Activated naive CD8-positive, alpha-beta T cell treated with anti-CD3 and anti-CD28 coated beads for 36 hours (primary cell): Measurements from ENCODE around the gene FEN1. TPM values are rescaled to one million over a fixed set of nuclear protein-coding genes. Genes with fewer than 3 reads are reported as not detected.

ENCODE experiments used
- DNase-seq: peaks from one replicate; pipeline ENCODE4 v3.0.0; 2021
- H3K27ac Mint-ChIP-seq: one replicate; pipeline ENCODE4 v1.8.0; 2022; ENCODE audit warnings: mild to moderate bottlenecking, moderate library complexity, mixed read lengths
- H3K27me3 Mint-ChIP-seq: one replicate; pipeline ENCODE4 v1.8.0; 2022; ENCODE audit warnings: mild to moderate bottlenecking, mixed read lengths
- H3K36me3 Mint-ChIP-seq: one replicate; pipeline ENCODE4 v1.8.0; 2021; ENCODE audit warnings: mild to moderate bottlenecking, mixed read lengths
- H3K4me1 Mint-ChIP-seq: one replicate; pipeline ENCODE4 v1.8.0; 2021; ENCODE audit warnings: mixed read lengths
- H3K4me3 Mint-ChIP-seq: one replicate; pipeline ENCODE4 v1.8.0; 2022; ENCODE audit warnings: mild to moderate bottlenecking, moderate library complexity, mixed read lengths
- H3K9me3 Mint-ChIP-seq: one replicate; pipeline ENCODE4 v1.8.0; 2022; ENCODE audit warnings: mixed read lengths
- total RNA-seq, 2 experiments: library from RNA; stranded (reverse); gene quantifications; one replicate each; pipeline ENCODE4 v1.2.3, GENCODE V29; 2021

Gene FEN1
- total RNA-seq, 2 experiments from 2014 or later: 135 to 140 TPM

- Mint-ChIP-seq H3K36me3 (peaks cover 30% of the 10 kb centered on the region), H3K9me3 (peaks cover 1% of the 10 kb centered on the region), H3K4me3 (peak overlapping the region; percentile 93), H3K27ac (peak overlapping the region; percentile 43), H3K4me1 (peaks cover 9% of the 10 kb centered on the region), H3K27me3 (peaks cover 48% of the 10 kb centered on the region)
- DNase-seq: no peak
Measured at GRCh38 chr11:61814247-61814957, 21.7 kb downstream of the FEN1 start.

GRCh38 chr11:61814958-61815789, 22.5 kb downstream of the FEN1 start:
- H3K27ac Mint-ChIP-seq: peak overlapping the region; percentile 43
- peaks cover 29% of the 10 kb centered on the region for H3K36me3 Mint-ChIP-seq
- DNase-seq: peak; percentile 59
- peaks cover 1% of the 10 kb centered on the region for H3K9me3 Mint-ChIP-seq
- H3K4me1 Mint-ChIP-seq: peaks cover 9% of the 10 kb centered on the region
- peaks cover 48% of the 10 kb centered on the region for H3K27me3 Mint-ChIP-seq
- peak overlapping the region; percentile 93 for H3K4me3 Mint-ChIP-seq

GRCh38 chr11:61815790-61816735, 23.4 kb downstream of the FEN1 start:
- peak; percentile 78 for DNase-seq
- Mint-ChIP-seq H3K27ac (peak overlapping the region; percentile 76), H3K4me1 (peaks cover 9% of the 10 kb centered on the region), H3K4me3 (peak overlapping the region; percentile 93), H3K36me3 (peaks cover 25% of the 10 kb centered on the region), H3K9me3 (peaks cover 1% of the 10 kb centered on the region), H3K27me3 (peaks cover 49% of the 10 kb centered on the region)

DNA sequence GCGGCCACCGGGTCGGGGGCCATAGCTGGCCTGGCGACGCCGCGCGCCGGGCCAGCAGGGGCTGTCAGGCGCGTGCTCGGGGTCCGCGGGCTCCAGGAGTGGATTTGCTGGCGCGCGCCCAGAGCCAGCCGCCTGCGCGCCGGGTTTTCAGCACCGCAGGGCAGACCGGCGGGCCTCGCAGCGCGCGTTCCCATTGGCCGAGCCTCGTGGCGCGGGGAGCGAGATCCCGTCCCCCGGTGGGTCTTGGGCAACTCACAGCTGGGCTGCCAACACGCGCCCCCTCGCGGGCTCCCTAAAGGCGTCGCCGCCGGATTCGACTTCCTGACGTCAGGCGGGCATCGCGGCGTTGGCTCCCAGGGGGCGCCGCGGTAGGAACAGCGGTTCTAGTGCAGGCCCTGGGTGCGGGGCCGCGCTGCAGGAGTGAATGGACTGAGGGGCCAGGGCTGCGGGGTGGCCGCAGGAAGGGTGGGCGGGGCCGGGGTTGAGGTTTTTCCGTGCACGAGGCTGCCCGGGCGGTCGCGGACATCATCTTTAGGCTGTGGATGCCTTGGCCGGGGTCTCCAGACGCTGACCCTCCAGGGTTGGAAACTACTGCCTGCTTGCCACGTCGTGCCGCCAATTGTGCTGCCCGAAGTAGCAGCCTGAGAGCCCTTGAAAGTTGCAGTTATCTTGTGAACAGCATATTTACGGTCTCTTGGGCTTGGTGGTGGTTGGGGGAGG, 24.2 kb downstream of the FEN1 start, which contains the start of gene FADS1:
FADS1 (minus strand) TSS at position 268 of the 720 bp plus-strand sequence; CDS start at position 194, 74 bp downstream.
- Mint-ChIP-seq H3K36me3 (peaks cover 20% of the 10 kb centered on the region), H3K4me1 (peaks cover 9% of the 10 kb centered on the region), H3K27ac (peak within 1 kb of the TSS; percentile 76), H3K27me3 (peaks cover 52% of the 10 kb centered on the region), H3K4me3 (peak within 1 kb of the TSS; percentile 93), H3K9me3 (peaks cover 1% of the 10 kb centered on the region)
- peak; percentile 88 for DNase-seq

DNA sequence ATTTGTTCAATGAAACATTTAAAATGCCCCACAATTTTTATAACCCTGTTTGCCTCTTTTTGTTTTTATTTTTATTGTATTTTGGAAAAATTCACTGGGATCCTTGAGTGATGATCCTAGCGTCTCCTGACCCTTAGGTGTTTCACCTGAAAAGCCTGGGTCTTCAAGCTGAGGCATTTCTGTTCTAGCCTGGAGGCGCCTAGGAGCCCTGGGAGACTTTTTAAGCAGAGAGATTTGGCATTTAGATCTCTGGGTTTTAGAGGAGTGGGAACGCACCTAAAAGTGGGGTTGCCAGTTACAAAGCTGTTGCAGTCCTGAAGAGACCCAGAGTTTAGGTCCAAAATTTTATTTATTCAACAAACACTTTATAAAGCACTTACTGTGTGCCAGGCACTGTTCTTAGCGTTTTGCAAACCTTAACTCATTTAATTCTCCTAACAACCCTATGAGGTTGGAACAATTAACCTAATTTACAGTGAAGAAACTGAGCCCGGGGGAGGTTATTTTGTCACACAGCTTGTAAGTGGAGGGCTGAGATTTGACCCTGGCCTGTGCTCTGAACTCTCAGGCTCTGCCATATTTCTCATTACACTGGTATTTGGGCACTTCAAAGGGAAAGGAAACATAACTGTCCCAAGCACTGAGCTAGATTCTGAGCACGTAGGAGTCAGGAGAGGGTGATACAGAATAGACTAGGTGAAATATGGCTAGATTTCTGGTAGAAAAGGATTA, 24.9 kb downstream of the FEN1 start:
- Mint-ChIP-seq H3K27ac (no peak overlapping the region), H3K4me1 (peaks cover 9% of the 10 kb centered on the region), H3K27me3 (peaks cover 53% of the 10 kb centered on the region), H3K36me3 (peaks cover 15% of the 10 kb centered on the region), H3K4me3 (peak overlapping the region; percentile 76), H3K9me3 (peaks cover 1% of the 10 kb centered on the region)
- DNase-seq: no peak

DNA sequence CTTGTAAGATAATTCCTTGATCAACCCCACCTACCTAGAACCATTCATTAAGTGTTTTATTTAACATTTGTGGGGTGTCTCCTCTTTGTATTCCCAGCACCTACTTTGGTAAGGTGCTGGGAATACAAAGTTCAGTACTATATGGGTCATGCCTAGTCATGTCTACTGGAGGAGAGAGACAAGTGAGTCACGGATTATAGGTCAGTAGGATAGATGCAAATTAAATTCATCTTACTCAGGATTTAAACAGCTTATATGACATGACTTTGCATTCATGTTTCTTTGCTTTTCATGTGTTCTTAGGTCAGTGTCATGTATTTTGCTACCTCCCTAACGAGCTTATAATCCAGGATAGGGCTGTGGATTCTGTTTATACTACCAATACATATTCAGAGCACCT, 27.5 kb downstream of the FEN1 start:
- no peak overlapping the region for H3K27ac Mint-ChIP-seq
- H3K4me3 Mint-ChIP-seq: no peak overlapping the region
- DNase-seq: no peak
- H3K4me1 Mint-ChIP-seq: peaks cover 6% of the 10 kb centered on the region
- H3K36me3 Mint-ChIP-seq: no peaks in the 10 kb centered on the region
- H3K27me3 Mint-ChIP-seq: peaks cover 43% of the 10 kb centered on the region
- H3K9me3 Mint-ChIP-seq: no peaks in the 10 kb centered on the region

GRCh38 chr11:61826930-61827570, 34.3 kb downstream of the FEN1 start:
- Mint-ChIP-seq H3K27me3 (peaks cover 51% of the 10 kb centered on the region), H3K27ac (peak overlapping the region; percentile 55), H3K4me3 (peak overlapping the region; percentile 89), H3K36me3 (peaks cover 19% of the 10 kb centered on the region), H3K9me3 (no peaks in the 10 kb centered on the region), H3K4me1 (peaks cover 12% of the 10 kb centered on the region)
- DNase-seq: no peak

DNA sequence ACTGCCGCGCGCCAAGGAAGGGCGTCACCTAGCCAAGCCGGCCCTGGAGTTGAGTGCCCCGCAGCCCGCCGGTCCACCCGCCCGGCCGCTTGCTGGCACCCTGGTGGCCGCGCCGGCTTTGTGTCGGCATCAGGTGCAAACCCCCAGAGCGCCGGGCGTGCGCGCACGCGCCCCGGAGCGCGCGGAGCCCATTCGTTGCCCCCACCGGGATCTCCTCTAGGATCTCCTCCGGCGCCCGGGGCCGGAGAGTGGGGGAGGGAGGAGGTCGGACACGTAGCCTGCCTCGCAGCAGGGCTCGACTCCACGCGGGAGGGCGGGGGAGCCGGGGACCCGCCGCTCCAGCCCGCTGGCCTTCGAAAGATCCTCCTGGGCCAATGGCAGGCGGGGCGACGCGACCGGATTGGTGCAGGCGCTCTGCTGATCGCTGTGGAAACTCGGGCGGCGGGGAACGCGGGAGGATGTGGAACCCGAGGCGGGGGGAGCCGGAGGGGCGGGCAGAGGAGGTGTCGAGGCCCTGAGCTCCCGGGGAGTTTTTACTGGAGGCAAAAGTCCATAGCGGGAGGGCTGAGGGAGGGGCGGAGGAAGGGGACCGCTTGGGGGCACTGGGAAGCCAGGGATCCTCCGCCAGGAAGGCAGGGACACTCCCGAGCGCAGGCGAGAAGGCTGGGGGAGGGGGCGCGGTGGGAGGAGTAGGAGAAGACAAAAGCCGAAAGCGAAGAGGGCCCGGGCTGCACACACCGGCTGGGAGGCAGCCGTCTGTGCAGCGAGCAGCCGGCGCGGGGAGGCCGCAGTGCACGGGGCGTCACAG, 35.1 kb downstream of the FEN1 start, which contains the start of gene FADS2:
FADS2 (plus strand) TSS at position 730 of the 808 bp plus-strand sequence. CDS start 91 bp downstream, outside the sequence.
- H3K27ac Mint-ChIP-seq: peak within 1 kb of the TSS; percentile 75
- H3K9me3 Mint-ChIP-seq: no peaks in the 10 kb centered on the region
- H3K4me1 Mint-ChIP-seq: peaks cover 12% of the 10 kb centered on the region
- peaks cover 48% of the 10 kb centered on the region for H3K27me3 Mint-ChIP-seq
- H3K36me3 Mint-ChIP-seq: peaks cover 19% of the 10 kb centered on the region
- peak within 1 kb of the TSS; percentile 89 for H3K4me3 Mint-ChIP-seq
- peak; percentile 87 for DNase-seq

DNA sequence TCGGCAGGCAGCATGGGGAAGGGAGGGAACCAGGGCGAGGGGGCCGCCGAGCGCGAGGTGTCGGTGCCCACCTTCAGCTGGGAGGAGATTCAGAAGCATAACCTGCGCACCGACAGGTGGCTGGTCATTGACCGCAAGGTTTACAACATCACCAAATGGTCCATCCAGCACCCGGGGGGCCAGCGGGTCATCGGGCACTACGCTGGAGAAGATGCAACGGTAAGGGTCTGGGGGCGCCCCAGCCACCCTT, 35.6 kb downstream of the FEN1 start:
- Mint-ChIP-seq H3K27ac (peak overlapping the region; percentile 75), H3K4me1 (peaks cover 12% of the 10 kb centered on the region), H3K36me3 (peaks cover 19% of the 10 kb centered on the region), H3K9me3 (no peaks in the 10 kb centered on the region), H3K27me3 (peaks cover 45% of the 10 kb centered on the region), H3K4me3 (peak overlapping the region; percentile 89)
- DNase-seq: no peak

- DNase-seq: peak; percentile 65
- Mint-ChIP-seq H3K9me3 (no peaks in the 10 kb centered on the region), H3K4me1 (peaks cover 16% of the 10 kb centered on the region), H3K4me3 (peak overlapping the region; percentile 89), H3K36me3 (peaks cover 24% of the 10 kb centered on the region), H3K27me3 (peaks cover 45% of the 10 kb centered on the region), H3K27ac (peak overlapping the region; percentile 55)
Measured at GRCh38 chr11:61828629-61829407, 36.1 kb downstream of the FEN1 start.

DNA sequence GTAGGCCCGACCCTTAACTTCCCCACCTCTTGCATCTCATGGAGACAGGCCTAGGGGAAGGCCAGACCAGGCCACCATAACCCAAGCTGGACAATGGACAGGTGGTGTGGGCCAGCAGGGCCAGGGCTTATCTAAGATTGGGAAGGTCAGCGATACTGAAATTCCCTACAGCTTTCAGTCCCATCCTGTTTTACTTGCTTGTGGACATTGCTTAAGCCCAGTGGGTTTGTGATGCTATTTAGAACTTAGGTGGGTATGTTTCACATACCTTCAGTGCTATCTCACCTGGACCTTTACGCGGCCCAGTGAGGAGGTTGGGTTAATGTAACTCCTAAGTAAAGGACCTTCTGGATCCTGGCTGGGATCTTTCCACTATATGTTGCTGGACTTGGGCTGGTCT, 37.1 kb downstream of the FEN1 start:
- Mint-ChIP-seq H3K4me1 (peaks cover 23% of the 10 kb centered on the region), H3K36me3 (peaks cover 27% of the 10 kb centered on the region), H3K9me3 (no peaks in the 10 kb centered on the region), H3K4me3 (peak overlapping the region; percentile 89), H3K27me3 (peaks cover 41% of the 10 kb centered on the region), H3K27ac (no peak overlapping the region)
- DNase-seq: no peak
